Activated naive CD4-positive, alpha-beta T cell treated with anti-CD3 and anti-CD28 coated beads for 36 hours (primary cell): ENCODE measurements around the gene CCDC141. TPM values are rescaled to one million over a fixed set of nuclear protein-coding genes. Genes with fewer than 3 reads are reported as not detected.

Source experiments
- CTCF ChIA-PET: fragments of 350-600 bp; sonication (Branson Sonifier 250); formaldehyde crosslinking; loops from one replicate; lab custom pipeline; 2021; ENCODE audit warnings: antibody characterized with exemption; lab: Charles Lee
- DNase-seq: peaks from one replicate; pipeline ENCODE4 v3.0.0-alpha.2; 2020
- H3K27ac Mint-ChIP-seq: one replicate; pipeline ENCODE4 v1.8.0; 2021; ENCODE audit warnings: mild to moderate bottlenecking, mixed read lengths
- H3K27me3 Mint-ChIP-seq: one replicate; pipeline ENCODE4 v1.8.0; 2021; ENCODE audit warnings: low read depth, mixed read lengths
- H3K36me3 Mint-ChIP-seq: one replicate; pipeline ENCODE4 v1.8.0; 2021; ENCODE audit warnings: low read depth, mixed read lengths
- H3K4me1 Mint-ChIP-seq: one replicate; pipeline ENCODE4 v1.8.0; 2021; ENCODE audit warnings: low read depth, mixed read lengths
- H3K4me3 Mint-ChIP-seq: one replicate; pipeline ENCODE4 v1.8.0; 2021; ENCODE audit warnings: mild to moderate bottlenecking, moderate library complexity, mixed read lengths
- H3K9me3 Mint-ChIP-seq: one replicate; pipeline ENCODE4 v1.8.0; 2021; ENCODE audit warnings: mixed read lengths
- intact Hi-C: fragments of 100-400 bp; cut with micrococcal nuclease; formaldehyde crosslinking; loops from one replicate; pipeline ENCODE4 v1.15.1; 2023
- total RNA-seq, 2 experiments: library from RNA; stranded (reverse); gene quantifications; one replicate each; pipeline ENCODE4 v1.2.3, GENCODE V29; 2021

CCDC141 gene
- total RNA-seq, 2 experiments from 2014 or later = 2.6 to 4.6 TPM

DNA sequence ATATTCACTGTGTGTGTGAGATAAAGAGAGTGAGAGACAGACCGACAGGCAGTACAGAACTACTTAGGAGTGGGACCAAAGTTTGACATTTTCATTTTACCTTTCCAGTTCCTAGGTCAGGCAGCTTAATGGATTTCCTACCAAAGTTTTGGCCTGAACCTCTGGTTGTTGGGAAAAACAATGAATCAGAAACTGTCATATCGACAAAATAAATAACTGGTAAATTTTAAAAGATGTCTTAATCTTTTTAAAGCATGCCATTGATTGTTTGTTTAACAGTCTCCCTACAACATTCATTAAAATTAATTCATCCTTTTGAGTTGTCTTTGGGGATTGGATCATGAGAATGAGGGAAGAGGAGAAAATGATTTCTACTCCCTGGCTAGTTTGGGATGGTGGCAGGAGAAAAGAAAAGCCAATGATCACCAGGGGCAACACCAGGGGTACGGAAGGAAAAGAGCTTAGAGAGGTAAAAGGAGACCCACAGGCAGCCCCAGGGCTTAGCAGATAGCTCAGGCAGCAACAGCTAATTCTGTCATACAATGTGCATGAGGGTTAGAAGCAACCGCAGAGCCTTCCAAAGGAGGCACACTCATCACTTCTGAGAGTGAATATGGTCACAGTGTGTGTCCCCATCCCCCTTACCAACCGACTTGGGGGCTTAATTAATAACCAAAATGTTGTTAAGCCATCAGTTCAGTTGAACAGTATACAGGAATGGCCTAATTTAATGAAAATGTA, 98.5 kb downstream of the CCDC141 start:
- H3K4me3 Mint-ChIP-seq = no peak overlapping the region
- H3K27me3 Mint-ChIP-seq = no peaks in the 10 kb centered on the region
- intact Hi-C loops = no loop called here
- H3K4me1 Mint-ChIP-seq = no peaks in the 10 kb centered on the region
- H3K27ac Mint-ChIP-seq = no peak overlapping the region
- CTCF ChIA-PET = interaction anchor here (0.6 to 3.5 kb wide), 2 partner anchors 68 to 427 kb away, joined by 3 to 9 read pairs; no protein-coding TSS in a partner anchor
- peaks cover 9% of the 10 kb centered on the region for H3K36me3 Mint-ChIP-seq
- no peak for DNase-seq
- H3K9me3 Mint-ChIP-seq = peaks cover 4% of the 10 kb centered on the region

DNA sequence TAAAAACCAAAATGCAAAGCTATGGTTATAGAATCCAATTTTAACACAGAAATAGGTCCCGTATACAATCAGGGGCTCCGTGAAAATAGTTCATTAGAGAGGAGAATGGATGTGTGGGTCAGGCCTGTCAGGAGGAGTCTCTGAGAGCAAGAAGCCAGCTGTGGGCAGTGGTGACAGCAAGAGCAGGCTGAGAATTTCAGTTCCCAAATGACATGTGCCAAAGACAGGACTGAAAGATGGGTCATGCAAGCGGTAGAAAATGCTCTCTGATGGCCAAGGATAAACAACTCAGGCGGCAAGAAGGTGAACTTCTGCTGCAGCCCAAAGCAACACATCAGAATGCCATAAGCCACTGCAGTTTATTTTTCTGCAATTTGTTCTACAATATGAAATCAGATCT, 100.4 kb downstream of the CCDC141 start:
- H3K27ac Mint-ChIP-seq = no peak overlapping the region
- intact Hi-C loops = no loop called here

DNA sequence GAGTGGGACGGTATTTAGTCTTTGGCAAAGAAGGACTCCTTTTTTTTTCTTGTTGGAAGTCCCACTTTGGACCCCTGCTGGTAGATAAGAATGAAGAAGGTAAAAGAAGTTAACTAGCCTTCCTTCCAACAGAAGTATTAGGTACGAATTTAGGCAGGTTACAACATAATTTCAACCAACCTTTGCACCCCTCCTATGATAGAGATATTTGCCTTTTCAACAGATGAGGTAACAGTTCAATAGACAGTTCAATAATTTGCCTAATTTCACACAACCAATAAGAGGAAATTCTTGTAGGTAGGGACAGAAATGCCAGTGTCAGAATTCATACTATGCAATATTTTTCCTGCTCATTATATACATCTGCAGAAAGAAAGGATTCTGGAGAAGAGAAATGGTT, 100.8 kb downstream of the CCDC141 start:
- H3K4me1 Mint-ChIP-seq = no peaks in the 10 kb centered on the region
- H3K4me3 Mint-ChIP-seq = no peak overlapping the region
- CTCF ChIA-PET = no interaction called here
- H3K27me3 Mint-ChIP-seq = no peaks in the 10 kb centered on the region
- H3K27ac Mint-ChIP-seq = no peak overlapping the region
- peaks cover 9% of the 10 kb centered on the region for H3K36me3 Mint-ChIP-seq
- no peak for DNase-seq
- intact Hi-C loops = no loop called here
- peaks cover 4% of the 10 kb centered on the region for H3K9me3 Mint-ChIP-seq

More for the DNA sequence above, 100.4 kb downstream of the CCDC141 start:
- H3K4me3 Mint-ChIP-seq = no peak overlapping the region
- H3K36me3 Mint-ChIP-seq = peaks cover 9% of the 10 kb centered on the region
- no peak for DNase-seq
- CTCF ChIA-PET = no interaction called here
- no peaks in the 10 kb centered on the region for H3K27me3 Mint-ChIP-seq
- no peaks in the 10 kb centered on the region for H3K4me1 Mint-ChIP-seq
- H3K9me3 Mint-ChIP-seq = peaks cover 4% of the 10 kb centered on the region

DNA sequence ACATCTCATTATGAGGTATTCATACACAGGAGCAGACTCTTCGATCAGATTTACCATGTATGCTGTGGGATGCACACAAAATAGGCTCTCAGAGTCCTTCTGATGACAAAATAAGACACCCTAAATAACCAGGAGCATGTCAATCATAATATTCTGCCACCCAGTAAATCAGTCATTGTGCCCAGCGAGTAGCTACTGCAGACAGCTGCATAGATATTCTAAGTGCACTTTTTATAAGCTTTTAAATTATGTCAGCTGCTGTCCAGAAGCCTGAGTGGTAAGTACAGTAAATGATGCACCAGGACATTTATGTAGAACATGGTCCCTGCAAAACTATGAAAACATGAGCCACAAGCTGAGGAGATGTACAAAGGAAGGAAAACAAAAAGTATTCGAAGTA, 102.9 kb downstream of the CCDC141 start:
- Mint-ChIP-seq H3K9me3 (peaks cover 4% of the 10 kb centered on the region), H3K36me3 (peaks cover 16% of the 10 kb centered on the region), H3K4me3 (no peak overlapping the region), H3K27me3 (no peaks in the 10 kb centered on the region), H3K4me1 (no peaks in the 10 kb centered on the region), H3K27ac (no peak overlapping the region)
- no peak for DNase-seq
- intact Hi-C loops = no loop called here
- CTCF ChIA-PET = interaction anchor here (0.7 to 1.3 kb wide), 3 partner anchors 10 to 356 kb away, joined by 3 to 4 read pairs (median 3); no protein-coding TSS in a partner anchor

DNA sequence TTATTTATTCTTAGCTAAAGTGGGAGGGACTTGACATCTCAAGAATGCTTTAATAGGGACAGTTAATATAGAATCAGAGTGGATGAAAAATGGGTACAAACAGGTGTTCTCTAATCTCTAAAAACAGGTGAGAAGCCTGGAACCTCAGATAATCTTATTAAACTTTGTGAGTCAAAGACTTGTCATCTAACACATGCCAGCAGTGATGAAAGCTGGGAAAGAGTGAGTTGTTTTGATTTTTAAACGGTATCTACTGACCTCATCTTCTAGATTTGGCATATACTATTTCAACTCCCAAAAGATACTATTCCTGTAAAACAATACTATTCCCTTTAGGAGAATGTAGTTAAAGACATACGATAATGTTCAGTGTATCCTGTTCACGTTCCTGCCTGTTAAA, 103.4 kb downstream of the CCDC141 start:
- CTCF ChIA-PET = interaction anchor here (1.0 to 1.3 kb wide), 2 partner anchors 11 to 12 kb away, joined by 3 to 4 read pairs; no protein-coding TSS in a partner anchor
- Mint-ChIP-seq H3K9me3 (peaks cover 4% of the 10 kb centered on the region), H3K27me3 (no peaks in the 10 kb centered on the region), H3K27ac (no peak overlapping the region), H3K36me3 (peaks cover 16% of the 10 kb centered on the region), H3K4me3 (no peak overlapping the region), H3K4me1 (no peaks in the 10 kb centered on the region)
- intact Hi-C loops = no loop called here
- DNase-seq = no peak

DNA sequence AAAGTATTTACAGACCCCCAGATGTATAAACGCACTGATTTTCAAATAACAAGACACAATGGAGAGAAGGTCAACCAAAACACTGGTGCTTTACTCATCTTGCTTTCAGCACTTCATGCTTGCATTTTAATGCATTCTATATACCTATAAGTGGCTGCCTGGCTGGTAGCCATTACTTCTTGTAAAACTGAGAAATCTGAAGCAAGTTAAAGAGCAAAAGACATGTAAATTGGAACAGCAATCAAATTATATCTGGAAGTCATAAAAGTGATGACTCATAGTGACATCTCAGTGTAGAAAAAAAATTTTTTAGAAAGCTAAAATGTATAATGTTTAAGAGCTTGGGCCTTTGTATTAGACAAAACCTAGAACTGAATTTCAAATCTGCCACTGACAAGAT, 106.2 kb downstream of the CCDC141 start:
- DNase-seq = no peak
- Mint-ChIP-seq H3K27ac (no peak overlapping the region), H3K9me3 (peaks cover 4% of the 10 kb centered on the region), H3K36me3 (peaks cover 25% of the 10 kb centered on the region), H3K4me1 (no peaks in the 10 kb centered on the region), H3K4me3 (no peak overlapping the region), H3K27me3 (no peaks in the 10 kb centered on the region)
- intact Hi-C loops = no loop called here
- CTCF ChIA-PET = interaction anchor here (0.7 kb wide), 1 partner anchor 186 kb away, joined by 4 read pairs; no protein-coding TSS in a partner anchor

DNA sequence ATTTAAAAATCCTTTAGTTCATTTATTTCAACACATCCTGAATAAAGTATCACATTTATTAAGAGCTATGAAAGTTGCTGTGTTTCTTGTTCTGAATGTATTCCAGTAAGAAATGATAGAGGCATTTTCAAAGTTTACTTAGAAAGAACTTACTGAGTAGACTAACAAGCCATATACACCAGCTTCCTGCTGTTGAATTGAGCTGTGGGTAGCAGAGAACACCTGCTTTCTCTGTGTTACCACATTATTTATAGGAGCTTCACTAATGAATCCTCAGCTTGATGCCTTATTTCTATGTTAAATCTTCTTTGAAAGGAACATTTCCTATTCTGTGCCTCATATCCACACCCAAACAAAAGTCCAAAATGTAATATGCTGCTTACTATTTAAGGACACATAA, 115.4 kb downstream of the CCDC141 start:
- Mint-ChIP-seq H3K4me3 (no peak overlapping the region), H3K27ac (no peak overlapping the region), H3K4me1 (no peaks in the 10 kb centered on the region), H3K9me3 (peaks cover 24% of the 10 kb centered on the region), H3K27me3 (no peaks in the 10 kb centered on the region), H3K36me3 (peaks cover 27% of the 10 kb centered on the region)
- intact Hi-C loops = no loop called here
- DNase-seq = no peak
- CTCF ChIA-PET = interaction anchor here (1.1 kb wide), 1 partner anchor 13 kb away, joined by 3 read pairs; no protein-coding TSS in a partner anchor

DNA sequence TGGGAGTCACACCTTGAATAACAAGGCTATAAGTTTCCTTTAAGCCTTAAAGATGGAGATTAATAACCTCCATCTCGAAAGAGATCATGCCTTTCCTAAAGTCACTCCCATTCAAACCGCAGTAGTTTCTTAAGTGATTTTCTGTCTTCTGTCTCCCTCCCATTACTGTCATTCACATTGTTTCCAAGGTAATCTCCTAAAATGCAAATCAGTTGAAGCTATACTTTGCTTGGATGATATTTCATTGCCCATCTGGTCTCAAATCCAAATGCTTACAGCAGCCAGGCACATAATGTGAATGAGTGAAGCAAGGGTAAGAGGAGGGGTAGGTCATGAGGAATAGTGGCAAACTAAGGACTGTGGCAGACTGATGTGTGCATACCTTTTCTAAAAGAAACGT, 116.4 kb downstream of the CCDC141 start:
- Mint-ChIP-seq H3K4me3 (no peak overlapping the region), H3K36me3 (peaks cover 21% of the 10 kb centered on the region), H3K27me3 (no peaks in the 10 kb centered on the region), H3K9me3 (peaks cover 24% of the 10 kb centered on the region), H3K4me1 (no peaks in the 10 kb centered on the region), H3K27ac (no peak overlapping the region)
- intact Hi-C loops = no loop called here
- no peak for DNase-seq
- CTCF ChIA-PET = interaction anchor here (1.1 kb wide), 1 partner anchor 14 kb away, joined by 3 read pairs; no protein-coding TSS in a partner anchor

DNA sequence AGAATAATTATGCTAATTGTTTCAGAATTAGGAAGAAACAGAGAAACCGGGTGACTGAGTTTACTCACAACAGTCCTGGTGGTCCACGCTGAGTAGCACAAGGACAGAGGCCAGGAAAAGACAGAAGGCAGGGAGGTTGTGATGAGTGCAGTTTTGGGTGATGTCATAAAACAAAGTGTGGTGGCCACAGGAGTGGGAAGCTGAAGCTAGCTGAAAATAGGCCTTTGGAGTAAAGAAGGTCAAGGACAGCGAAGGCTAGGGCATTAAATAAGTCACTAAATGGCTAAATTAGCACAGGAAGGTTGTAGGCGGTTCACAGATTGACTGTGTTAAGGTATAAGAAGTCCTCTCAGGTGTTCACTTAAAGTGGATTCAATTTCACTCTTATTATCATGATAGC, 121.9 kb downstream of the CCDC141 start:
- no peaks in the 10 kb centered on the region for H3K27me3 Mint-ChIP-seq
- peaks cover 2% of the 10 kb centered on the region for H3K9me3 Mint-ChIP-seq
- H3K4me1 Mint-ChIP-seq = no peaks in the 10 kb centered on the region
- H3K4me3 Mint-ChIP-seq = no peak overlapping the region
- H3K27ac Mint-ChIP-seq = no peak overlapping the region
- no peak for DNase-seq
- H3K36me3 Mint-ChIP-seq = peaks cover 6% of the 10 kb centered on the region
- CTCF ChIA-PET = interaction anchor here (1.1 to 1.8 kb wide), 4 partner anchors 13 to 201 kb away, joined by 4 to 7 read pairs (median 6); no protein-coding TSS in a partner anchor
- intact Hi-C loops = no loop called here

DNA sequence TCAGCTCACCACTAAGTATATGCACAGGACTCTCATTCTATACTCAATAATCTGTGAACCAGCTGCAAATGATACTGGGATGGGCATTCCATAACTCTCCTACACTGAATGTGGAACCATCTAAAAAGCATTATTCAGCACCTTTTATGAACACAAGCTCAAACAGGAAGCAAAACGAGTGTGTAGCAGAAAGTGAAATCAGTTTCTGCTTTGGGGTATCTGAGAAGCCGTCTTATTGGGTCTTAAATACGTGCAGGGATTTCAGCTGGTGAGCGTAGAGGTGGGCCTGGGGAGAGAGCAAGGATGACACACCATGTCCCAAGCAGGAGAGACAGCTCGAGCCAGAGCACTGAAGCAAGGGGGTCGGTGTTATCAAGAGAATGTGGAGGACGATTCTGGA, 122.8 kb downstream of the CCDC141 start:
- no peak overlapping the region for H3K4me3 Mint-ChIP-seq
- no peak overlapping the region for H3K27ac Mint-ChIP-seq
- no peaks in the 10 kb centered on the region for H3K4me1 Mint-ChIP-seq
- no peaks in the 10 kb centered on the region for H3K27me3 Mint-ChIP-seq
- intact Hi-C loops = no loop called here
- CTCF ChIA-PET = interaction anchor here (0.6 to 1.8 kb wide), 5 partner anchors 9 to 202 kb away, joined by 3 to 7 read pairs (median 4); no protein-coding TSS in a partner anchor
- no peak for DNase-seq
- H3K36me3 Mint-ChIP-seq = peaks cover 6% of the 10 kb centered on the region
- H3K9me3 Mint-ChIP-seq = peaks cover 2% of the 10 kb centered on the region

DNA sequence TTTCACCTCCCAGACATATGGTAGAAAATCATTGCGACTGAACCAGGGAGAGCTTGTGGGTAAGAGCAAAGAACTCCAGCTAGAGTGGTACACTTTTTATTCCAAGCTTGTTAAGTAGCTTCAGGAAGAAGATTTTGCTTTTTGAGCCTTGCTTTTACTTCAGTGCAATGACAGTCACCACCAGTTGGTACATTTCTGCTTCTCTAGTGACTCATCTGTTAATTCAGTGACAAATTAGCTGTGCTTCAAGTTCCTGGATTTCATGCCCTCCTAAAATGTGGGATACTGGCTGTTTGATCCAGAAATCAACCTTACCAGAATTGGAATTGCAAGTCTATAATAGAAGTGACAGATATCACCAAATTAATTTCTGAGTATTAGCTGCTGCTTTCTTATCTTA, 125.1 kb downstream of the CCDC141 start:
- H3K9me3 Mint-ChIP-seq = no peaks in the 10 kb centered on the region
- H3K27me3 Mint-ChIP-seq = no peaks in the 10 kb centered on the region
- CTCF ChIA-PET = interaction anchor here (0.8 to 1.2 kb wide), 3 partner anchors 15 to 205 kb away, joined by 3 read pairs; no protein-coding TSS in a partner anchor
- H3K4me1 Mint-ChIP-seq = no peaks in the 10 kb centered on the region
- DNase-seq = no peak
- H3K36me3 Mint-ChIP-seq = no peaks in the 10 kb centered on the region
- intact Hi-C loops = no loop called here
- H3K27ac Mint-ChIP-seq = no peak overlapping the region
- no peak overlapping the region for H3K4me3 Mint-ChIP-seq

DNA sequence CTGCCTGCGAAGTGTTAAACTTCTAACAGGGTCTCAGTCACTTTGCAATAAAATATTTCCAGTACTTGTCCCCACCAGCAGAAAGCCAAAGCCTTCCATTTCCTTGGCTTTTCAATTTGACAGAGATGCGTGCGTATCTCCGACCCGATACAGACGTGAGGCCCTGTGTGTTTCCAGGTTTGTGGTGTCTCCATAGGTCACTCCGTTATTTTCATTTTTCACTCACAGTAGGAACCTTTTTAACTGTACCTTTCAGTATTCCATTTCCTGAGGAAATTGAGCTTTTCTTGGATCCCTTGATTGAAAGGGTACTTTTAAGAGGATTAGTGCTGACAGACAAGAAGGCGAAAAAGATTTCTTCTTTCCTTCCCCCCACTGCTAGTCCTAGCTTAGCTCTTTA, 126.4 kb downstream of the CCDC141 start:
- CTCF ChIA-PET = no interaction called here
- no peak overlapping the region for H3K4me3 Mint-ChIP-seq
- no peaks in the 10 kb centered on the region for H3K36me3 Mint-ChIP-seq
- H3K27ac Mint-ChIP-seq = no peak overlapping the region
- H3K9me3 Mint-ChIP-seq = no peaks in the 10 kb centered on the region
- intact Hi-C loops = no loop called here
- H3K4me1 Mint-ChIP-seq = no peaks in the 10 kb centered on the region
- H3K27me3 Mint-ChIP-seq = no peaks in the 10 kb centered on the region
- no peak for DNase-seq
